SK-N-SH (cell line): ENCODE results near the gene SC5D.

Experiments
- CTCF ChIP-seq: fragments of 200-600 bp; sonication (generic); IDR thresholded peaks from 2 replicates; pipeline ENCODE4 v1.6.1; 2017; ENCODE audit warnings: antibody characterized with exemption, mild to moderate bottlenecking, moderate library complexity
- EP300 ChIP-seq, 2 experiments: IDR thresholded peaks; 2 replicates each; pipeline versions ENCODE4 v1.4.0 to v1.6.1; 2012; ENCODE audit warnings: borderline replicate concordance in 1 of 2, low read depth in 1 of 2, low read length in 1 of 2
- MAX ChIP-seq: IDR thresholded peaks from 2 replicates; pipeline ENCODE4 v1.4.0; 2012; ENCODE audit warnings: low read depth
- POLR2AphosphoS5 ChIP-seq: IDR thresholded peaks from 2 replicates; pipeline ENCODE4 v1.6.1; 2012; ENCODE audit warnings: low read depth, low read length
- RAD21 ChIP-seq: IDR thresholded peaks from 2 replicates; pipeline ENCODE4 v1.6.1; 2012; ENCODE audit warnings: mild to moderate bottlenecking, low read length
- REST ChIP-seq: IDR thresholded peaks from 2 replicates; pipeline ENCODE4 v1.6.1; 2012; ENCODE audit warnings: mild to moderate bottlenecking, low read depth, low read length, moderate library complexity
- RFX5 ChIP-seq: IDR thresholded peaks from 2 replicates; pipeline ENCODE4 v1.6.1; 2012; ENCODE audit warnings: mild to moderate bottlenecking, improper control_type of control experiment, low read length
- TEAD4 ChIP-seq: IDR thresholded peaks from 2 replicates; pipeline ENCODE4 v1.4.0; 2012; ENCODE audit warnings: mild to moderate bottlenecking, borderline replicate concordance; ENCODE audit not compliant: insufficient read depth

- no peak for TF ChIP-seq POLR2AphosphoS5
- no peak for TF ChIP-seq CTCF
- no peak for TF ChIP-seq REST
- no peak for TF ChIP-seq RFX5
- no peak for TF ChIP-seq RAD21
- TF ChIP-seq TEAD4, result no peak
- TF ChIP-seq EP300 (IDR thresholded peaks at IDR 0.05; ENCODE audit: borderline replicate concordance in 1 of 2, low read depth in 1 of 2, low read length in 1 of 2), result no peak
- TF ChIP-seq MAX, result no peak
Measured at GRCh38 chr11:121328176-121328966, 35.8 kb downstream of the SC5D start.
